ENCODE measurements around the gene MUSK. TPM values are rescaled to one million over a fixed set of nuclear protein-coding genes. Genes with fewer than 3 reads are reported as not detected.

MUSK gene
- 1.2 TPM for total RNA-seq
- long read RNA-seq, partial matches to known transcripts = 0 of 1 reads
- long read RNA-seq, other reads (novel, unspliced or antisense) = 1 of 1 reads

DNA sequence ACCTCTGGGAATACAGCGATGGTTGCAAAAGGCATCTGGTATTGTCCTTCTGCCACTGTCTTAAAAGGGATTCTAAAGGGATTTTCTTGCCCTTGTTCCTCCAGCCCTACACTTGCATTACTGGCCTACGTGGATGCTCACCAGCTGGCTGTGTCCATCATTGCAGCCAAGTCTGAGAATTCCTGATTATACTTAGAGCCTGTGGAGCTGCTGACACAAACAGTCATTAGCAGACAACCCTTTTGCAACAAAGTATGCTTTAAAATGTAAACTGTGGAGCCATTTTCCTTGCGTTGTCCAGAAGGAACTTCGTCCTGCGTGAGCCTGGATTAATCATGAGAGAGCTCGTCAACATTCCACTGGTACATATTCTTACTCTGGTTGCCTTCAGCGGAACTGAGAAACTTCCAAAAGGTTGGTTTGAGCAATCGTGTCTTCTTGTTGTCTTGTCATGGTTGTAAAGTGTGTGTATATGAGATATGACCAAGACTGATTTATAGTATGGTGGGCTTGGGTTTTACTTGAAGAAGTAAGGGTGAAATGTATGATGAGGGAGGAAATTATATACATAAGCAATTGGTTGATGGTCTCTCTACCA, at the start of gene MUSK:
Gene MUSK (plus strand): TSS at position 222 of the 598 bp plus-strand sequence. CDS start 114 bp downstream, at position 336.
- no peak for DNase-seq (ENCODE audit: low spot score)

DNA sequence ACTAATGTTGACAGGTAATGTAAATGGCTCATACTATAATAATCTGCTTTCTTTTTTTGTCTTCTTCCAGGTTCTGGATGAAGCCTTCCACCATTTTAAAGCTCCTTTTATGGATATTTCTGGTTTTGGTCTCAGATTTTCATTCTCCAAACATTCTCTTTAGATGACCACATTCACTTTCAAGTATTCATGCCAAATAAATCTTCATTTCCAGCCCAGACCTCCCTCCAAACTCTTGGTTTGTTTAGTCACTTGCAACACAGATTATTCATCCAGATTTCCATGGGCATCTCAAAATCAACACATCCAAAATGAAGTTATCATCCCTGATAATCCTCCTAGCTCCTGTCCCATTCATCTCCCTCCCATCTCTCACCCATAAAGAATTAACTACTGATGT, 48.8 kb upstream of the MUSK start:
- intact Hi-C loops (cut with DNase I) = loop anchor here (5.0 to 10.0 kb wide), 2 partner anchors 168 to 435 kb away; no protein-coding TSS in a partner anchor
- DNase-seq (ENCODE audit: low spot score) = no peak

More for the DNA sequence above, at the start of gene MUSK:
- intact Hi-C loops (cut with DNase I) = no loop called here

DNA sequence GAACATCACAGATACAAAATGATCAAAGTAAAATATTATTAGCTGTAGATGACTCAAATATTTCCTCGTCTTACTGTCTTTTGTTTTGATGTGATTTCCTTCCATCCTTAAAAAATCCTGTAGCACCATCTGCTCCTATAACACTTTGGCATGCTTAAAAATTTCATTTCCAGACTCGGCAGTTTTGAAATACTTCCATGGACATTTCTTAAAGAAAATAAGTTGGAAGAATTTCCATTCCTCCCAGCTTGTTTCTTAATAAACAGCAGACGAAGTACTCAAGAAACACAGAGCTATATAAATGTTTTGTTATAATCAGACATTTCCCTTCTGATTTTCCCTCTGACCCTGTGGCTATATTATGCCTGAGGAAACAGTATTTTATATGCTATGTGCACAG, 47.9 kb upstream of the MUSK start:
- intact Hi-C loops (cut with DNase I) = loop anchor here (5.0 to 10.0 kb wide), 2 partner anchors 168 to 436 kb away; no protein-coding TSS in a partner anchor
- no peak for DNase-seq (ENCODE audit: low spot score)

DNA sequence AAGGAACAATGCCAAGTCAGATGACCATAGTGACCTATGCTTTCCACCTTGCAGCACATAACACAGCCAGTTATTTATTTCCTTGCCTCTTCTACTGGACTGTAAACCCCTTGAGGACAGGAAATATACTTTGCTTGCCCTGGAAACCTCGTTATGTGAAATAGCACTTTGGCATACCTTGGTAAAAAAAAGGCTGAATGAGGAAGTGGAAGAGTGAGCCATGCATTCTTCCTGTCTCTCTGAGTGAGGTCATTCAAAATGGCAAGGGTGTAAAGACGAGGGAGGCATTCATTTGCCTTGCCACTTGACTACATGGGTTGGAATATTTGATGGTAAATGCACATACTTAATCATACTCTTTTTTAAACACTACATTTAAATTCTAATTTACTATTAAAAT, 46.2 kb upstream of the MUSK start:
- intact Hi-C loops (cut with DNase I) = loop anchor here (5.0 to 10.0 kb wide), 2 partner anchors 170 to 438 kb away; no protein-coding TSS in a partner anchor
- no peak for DNase-seq (ENCODE audit: low spot score)

DNA sequence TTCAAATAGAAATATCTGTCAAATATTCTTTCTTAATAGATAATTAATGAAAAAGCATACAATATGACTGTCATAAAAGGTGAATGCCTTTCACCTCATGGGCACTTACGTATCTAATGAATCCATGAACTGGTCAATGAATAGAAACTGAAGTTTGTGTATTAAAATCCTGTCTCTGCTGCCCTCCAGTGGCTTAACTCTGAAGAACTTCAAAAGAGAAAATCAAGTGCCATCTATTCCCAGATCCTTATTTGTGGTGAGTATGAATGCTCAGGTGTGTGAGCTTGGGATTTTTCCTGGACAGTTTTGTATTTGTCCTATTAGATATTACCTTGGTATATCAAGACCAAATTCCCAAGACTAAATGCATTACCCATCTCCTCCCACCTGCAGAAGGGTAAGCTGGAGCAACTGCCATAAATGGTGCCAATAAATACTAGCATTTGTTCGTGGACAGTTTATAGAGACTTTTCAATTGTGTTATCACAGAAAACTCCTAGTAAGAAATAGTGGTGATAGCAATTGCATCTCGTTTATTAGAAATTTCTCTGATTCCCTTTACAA, 45.0 kb upstream of the MUSK start:
- intact Hi-C loops (cut with DNase I) = loop anchor here (5.0 to 10.0 kb wide), 2 partner anchors 171 to 439 kb away; no protein-coding TSS in a partner anchor

DNA sequence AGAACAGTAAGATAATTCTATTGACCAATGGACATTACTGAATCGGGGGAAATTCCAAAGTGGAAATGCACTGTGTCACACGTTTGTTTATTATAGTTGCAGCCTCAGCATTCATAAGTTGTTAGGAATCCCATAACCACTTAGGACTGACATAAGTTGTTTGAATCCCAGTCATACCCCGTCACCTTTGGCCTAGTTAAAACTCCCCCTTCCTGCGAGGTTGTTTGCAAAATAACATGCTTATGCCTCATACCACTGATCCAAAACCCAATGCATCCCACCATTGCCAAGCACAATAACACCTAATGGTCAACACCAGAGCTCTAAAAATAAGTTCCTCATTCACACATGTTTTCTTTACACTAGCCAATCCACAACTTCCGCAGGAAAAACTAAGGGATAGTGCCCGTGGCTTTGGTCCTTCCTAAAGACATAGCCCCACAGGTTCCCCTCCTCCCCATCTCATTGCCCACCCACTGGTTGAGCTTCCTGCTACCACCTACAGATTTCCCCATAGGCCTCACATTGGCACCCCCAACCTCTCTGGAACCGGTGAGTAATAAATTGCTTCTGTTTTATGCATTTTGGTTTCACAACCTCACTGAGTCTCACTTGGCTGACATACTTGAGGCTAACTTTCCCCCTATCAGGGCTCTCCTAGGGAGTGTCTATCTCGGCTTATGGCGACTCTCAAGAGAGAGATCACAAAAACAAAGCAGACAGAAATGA, 42.3 kb upstream of the MUSK start:
- intact Hi-C loops (cut with DNase I) = loop anchor here (10.0 kb wide), 1 partner anchor 441 kb away; no protein-coding TSS in a partner anchor
- no peak for DNase-seq (ENCODE audit: low spot score)

More for the DNA sequence above, 45.0 kb upstream of the MUSK start:
- no peak for DNase-seq (ENCODE audit: low spot score)

DNA sequence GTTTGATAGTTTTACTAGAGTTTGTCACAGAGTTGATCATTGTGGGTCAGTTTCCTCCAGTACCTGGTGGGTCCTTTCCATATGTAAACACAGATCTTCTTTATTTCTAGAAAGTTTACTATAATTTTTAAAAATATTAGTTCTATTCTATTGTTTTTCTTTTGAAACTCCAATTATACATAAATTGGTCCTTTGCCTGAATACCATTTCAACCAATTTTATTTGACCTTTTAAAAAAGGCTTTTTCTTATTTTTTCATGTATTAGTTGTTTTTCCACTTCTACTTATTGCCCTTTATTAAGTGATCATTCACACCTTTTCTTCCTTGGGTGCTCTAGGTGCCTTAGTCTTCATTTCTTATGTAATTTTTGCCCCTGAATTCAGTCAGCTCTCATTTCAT, 33.0 kb upstream of the MUSK start:
- no peak for DNase-seq (ENCODE audit: low spot score)
- intact Hi-C loops (cut with DNase I) = loop anchor here (5.0 to 10.0 kb wide), 2 partner anchors 399 to 662 kb away; partner anchors contain the start of gene LPAR1

DNA sequence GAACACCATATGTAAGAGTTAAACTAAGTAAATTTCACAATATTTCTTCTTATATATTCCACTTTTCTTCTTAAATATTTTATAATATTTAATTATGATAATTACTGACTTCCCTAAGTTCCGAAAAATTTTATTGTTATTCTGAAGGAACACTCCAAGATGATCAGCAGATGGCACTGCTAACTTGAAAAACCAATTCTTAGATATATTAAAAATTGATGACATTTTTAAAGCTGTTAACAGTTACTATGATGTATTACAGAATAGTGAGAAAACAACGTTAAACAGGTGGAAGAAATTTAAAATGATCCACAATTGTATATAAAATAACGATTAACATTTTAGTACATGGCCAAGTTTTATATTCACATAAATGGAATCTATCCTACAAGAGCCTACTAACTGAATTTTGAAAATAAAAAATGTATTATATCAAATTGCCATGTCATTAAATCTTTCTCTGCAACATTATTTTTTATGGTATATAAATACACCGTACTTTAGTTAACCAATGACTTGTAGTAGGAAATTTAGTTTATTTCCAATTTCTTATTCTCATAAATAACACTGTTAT, 30.1 kb upstream of the MUSK start:
- intact Hi-C loops (cut with DNase I) = loop anchor here (5.0 to 10.0 kb wide), 2 partner anchors 396 to 659 kb away; partner anchors contain the start of gene LPAR1
- no peak for DNase-seq (ENCODE audit: low spot score)

DNA sequence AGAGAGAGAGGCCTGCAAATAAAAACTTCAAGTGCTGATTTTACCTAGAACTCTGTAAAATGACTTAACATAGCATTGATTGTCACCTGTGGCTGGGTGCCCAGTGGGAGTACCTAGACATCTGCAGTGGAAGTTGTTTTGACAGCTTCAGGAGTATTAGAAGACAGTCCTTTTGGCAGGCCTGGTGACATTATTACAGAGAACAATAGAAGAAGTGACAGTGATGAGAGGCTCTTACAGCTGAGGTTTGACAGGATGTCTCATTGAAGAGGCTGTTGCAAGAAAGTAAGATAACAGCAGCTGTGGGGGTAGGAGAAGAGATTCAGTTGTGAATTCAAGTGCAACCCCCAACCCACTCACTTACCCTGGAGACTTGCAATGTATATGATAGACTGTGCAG, 27.9 kb upstream of the MUSK start:
- DNase-seq (ENCODE audit: low spot score) = no peak
- intact Hi-C loops (cut with DNase I) = no loop called here

DNA sequence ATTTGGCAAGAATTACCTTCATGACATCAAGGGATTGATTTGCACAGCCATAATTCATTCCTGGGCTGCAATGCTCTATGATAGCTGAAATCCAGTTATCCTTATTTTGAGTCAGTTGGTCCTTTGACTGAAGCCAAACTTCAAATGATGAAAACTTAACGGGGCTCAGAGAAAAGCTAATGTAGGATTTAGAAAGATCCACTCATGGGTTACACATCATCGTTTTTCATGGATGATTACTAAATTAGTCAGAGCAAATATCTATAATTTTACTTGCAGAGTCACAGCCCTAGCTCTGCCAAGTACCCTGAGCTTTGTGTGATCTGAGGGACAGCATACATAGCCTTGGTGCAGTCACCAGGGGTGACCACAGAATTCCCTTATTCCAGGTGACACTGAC, 27.3 kb upstream of the MUSK start:
- intact Hi-C loops (cut with DNase I) = no loop called here
- DNase-seq (ENCODE audit: low spot score) = no peak

DNA sequence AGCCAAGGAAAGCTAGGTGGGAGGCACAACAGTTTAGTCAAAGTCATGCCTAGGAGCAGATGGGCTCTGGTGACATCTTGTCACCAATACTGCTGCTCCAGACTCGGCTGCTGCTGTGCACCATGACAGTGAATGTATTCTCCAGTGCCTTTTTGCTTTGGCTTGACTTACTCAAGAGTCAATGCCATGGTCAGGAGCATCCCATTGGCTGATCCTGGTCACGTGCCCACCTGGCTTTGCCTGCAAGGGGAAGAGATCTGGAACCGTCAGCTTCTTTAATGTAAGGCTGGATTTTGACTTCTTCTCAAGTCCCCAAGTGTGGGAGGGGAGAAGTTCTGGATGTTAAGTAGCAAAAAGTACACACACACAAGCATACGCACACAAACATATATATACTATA, 19.9 kb upstream of the MUSK start:
- DNase-seq (ENCODE audit: low spot score) = no peak
- intact Hi-C loops (cut with DNase I) = no loop called here

DNA sequence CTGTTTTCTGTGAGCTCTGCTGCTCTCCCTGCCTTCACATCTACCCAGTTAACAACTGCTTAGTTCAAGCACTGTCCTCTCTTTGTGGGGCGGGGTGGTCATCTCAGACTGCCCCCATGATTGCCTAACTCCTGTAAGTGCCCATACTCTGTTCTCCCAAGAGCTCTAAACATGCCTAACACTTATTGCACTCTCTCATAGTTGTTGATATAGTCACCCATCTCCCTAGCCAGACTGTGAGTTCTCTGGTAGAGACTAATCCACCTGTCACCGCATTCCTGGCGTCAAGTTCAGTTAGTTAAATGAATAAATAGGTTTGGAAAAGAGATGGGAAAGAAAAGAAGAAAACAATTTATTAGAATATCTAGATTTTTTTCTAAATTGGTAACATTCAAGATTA, 18.3 kb upstream of the MUSK start:
- no peak for DNase-seq (ENCODE audit: low spot score)
- intact Hi-C loops (cut with DNase I) = no loop called here

DNA sequence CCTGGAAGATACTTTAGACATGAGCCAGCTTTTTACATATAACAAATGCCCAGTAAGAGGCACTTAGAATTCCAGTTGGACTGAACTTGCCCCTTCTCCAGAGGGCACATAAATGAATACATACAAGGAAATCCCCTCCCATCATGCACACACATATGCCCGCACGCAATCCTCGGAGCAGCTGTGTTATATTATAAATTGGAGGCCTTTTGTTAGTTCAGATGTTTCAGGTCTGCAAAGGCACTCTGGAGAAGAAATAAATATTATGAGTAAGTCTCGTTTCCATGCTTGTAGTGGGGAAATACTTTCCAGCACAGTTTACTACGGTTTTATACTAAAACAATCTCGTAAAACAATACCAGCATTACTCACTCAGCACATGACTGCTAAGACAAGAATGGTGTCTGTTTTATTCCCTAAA, 17.6 kb upstream of the MUSK start:
- DNase-seq (ENCODE audit: low spot score) = no peak

DNA sequence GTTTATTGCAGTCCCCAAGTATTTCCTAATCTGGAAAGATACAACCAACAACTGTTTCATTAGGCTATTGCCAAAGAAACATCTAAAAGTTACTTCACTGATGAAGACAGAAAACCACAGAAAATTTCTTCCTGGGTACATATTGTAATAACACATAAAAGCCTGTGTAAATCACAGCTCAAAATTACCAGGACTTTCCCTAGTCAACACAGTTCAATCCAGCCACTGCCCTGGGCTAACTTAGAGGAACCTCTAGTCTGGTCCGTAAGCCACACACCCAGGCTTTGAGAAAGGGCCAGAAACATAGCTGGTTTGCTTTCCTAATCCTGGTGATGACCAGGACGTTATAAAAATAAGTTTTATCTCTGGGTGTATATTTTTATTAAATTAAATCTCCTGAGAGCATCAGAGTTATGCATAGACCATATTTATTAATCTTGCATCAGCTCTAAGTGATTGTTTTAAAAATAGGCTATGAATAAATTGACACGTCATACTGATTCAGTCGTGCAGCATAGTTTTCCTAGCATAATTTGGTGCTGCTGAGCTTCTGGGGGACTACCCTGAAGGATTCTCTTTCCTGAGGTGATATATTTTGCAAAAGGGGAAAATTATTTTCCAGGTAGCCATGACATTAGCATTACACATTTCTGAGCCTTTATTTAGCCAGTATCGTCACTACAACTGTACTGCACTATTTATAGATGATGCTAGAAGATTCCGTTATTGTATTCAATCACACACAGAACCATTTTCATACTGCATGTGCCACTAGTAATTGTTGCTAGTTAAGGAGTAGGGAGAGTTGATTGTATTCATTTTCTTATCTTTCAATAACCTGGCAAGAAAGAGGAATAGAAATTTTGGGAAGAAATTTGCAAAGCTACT, 12.6 kb upstream of the MUSK start:
- intact Hi-C loops (cut with DNase I) = no loop called here

More for the DNA sequence above, 17.6 kb upstream of the MUSK start:
- intact Hi-C loops (cut with DNase I) = no loop called here

DNA sequence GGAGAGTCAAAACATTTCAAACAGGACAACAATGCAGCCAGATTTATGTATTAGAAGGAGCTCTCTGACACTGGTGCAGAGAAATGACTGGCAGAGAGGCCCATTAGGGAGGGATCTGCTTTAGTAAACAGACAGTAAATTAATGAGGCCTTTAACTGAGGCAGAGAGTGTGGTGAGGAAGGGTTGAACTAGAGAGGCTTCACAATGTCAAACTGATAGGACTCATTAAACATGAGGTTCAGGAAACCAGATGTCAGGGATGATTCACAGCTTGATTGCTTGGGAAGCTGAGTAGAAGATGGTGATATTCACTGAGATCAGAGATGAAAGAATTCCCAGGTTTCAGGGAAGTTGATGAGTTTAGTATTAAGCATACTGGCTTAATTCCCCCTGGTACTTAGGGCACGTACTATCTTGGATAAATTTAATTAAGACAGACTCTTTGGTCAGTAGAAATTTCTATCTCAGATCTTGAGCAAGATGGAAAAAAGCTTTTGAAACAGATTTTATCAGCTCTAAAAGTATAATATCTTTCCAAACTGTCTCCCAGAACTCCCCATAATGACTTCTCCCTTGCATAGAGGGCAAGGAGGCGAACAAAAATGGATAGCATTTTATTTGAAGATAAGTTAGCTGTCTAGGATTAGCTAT, 8.6 kb upstream of the MUSK start:
- intact Hi-C loops (cut with DNase I) = no loop called here
- no peak for DNase-seq (ENCODE audit: low spot score)

More for the DNA sequence above, 12.6 kb upstream of the MUSK start:
- DNase-seq (ENCODE audit: low spot score) = no peak

DNA sequence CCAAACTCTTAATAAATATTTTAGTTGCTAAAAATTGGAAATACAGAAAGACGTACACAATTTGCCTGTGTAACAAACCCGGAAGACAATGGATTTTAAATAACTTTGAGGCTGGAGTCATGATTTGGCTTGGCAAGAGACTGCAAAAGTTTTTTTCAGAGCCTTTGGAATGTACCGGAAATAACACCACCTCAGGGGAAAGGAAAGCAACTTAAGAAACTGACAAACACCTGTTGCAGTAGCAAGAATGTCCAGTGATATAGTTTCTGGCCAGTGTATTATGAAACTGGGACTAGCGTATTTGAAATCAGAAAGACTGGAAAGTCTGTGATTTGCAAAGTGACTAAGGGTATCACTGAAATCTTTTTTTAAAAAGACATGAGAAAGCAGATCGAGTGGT, 842 bp downstream of the MUSK start:
- no peak for DNase-seq (ENCODE audit: low spot score)
- intact Hi-C loops (cut with DNase I) = no loop called here

DNA sequence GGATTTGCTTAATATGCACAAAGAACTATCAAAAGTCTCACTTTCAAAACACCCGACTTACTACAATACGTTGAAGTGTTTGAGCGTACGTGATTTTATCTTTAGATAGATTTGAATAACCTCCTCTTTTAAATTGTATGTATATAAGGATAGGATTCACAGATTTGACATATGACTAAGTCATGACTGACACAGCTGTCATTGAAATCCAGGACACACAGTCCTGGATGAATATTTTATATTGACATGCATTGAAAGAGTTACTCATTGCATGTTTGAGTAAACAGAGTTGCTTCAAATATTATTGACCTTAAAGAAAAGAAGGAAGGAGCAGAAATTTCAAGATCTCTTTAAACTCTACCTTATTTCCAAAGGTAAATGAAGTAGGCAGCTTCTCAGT, 3.3 kb downstream of the MUSK start:
- DNase-seq (ENCODE audit: low spot score) = no peak
- intact Hi-C loops (cut with DNase I) = no loop called here

DNA sequence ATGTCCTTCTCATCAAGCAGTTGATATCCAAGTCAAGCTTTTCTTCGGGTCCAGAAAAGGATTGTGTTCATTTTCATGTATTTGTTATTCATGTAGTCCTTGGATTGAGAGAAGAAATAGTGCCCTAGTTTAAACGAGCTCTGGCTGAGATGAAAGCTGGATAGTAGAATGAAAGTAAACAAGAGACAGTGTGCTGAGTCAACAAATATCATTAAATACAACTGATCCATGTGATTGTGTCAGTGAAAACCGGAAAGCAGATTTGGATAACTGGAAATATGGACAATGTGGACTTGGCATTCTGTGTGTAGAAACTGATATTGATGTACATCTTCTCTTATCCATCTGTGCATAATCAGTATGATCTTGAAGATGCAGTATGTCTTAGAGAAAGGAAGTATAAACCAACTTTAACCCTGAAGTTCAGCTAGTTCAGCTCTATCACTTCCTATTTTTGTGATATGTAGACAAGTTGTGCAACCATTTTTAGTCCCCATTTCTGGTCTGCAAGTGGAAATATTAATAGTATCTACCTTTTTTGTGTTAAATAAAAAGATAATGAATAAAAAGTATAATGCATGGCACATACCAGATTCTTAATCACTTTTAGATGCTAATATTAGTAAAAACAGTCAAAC, 4.4 kb downstream of the MUSK start:
- no peak for DNase-seq (ENCODE audit: low spot score)
- intact Hi-C loops (cut with DNase I) = no loop called here

Data from cardiac septum (tissue), 1 donor.